ENCODE results near the gene C19orf38.

- TF ChIP-seq POLR2AphosphoS5 (IDR thresholded peaks at IDR 0.05; ENCODE audit: low read depth, low read length) (no peak), REST (IDR thresholded peaks at IDR 0.05; ENCODE audit: low read depth, low read length) (no peak), TAF1 (IDR thresholded peaks at IDR 0.05; ENCODE audit: borderline replicate concordance, low read depth, low read length) (no peak), CTCF (IDR thresholded peaks at IDR 0.05) (no peak), EP300 (IDR thresholded peaks at IDR 0.05; ENCODE audit: borderline replicate concordance in 1 of 2, low read depth in 1 of 2, low read length in 1 of 2) (no peak)
Observed at GRCh38 chr19:10894911-10895213, 46.6 kb downstream of the C19orf38 start.
